HepG2 (cell line): ENCODE results near the gene IFIT1B. TPM values are rescaled to one million over a fixed set of nuclear protein-coding genes. Genes with fewer than 3 reads are reported as not detected.

Source experiments
- AKAP8 ChIP-seq: sonication (generic); formaldehyde crosslinking; IDR thresholded peaks from 2 replicates; pipeline ENCODE4 v1.5.1; 2020; ENCODE audit warnings: mild to moderate bottlenecking, missing genetic modification reagents
- ARNT2 ChIP-seq: sonication (generic); formaldehyde crosslinking; IDR thresholded peaks from 2 replicates; pipeline ENCODE4 v1.8.0; 2022; ENCODE audit warnings: mild to moderate bottlenecking, low read depth, missing genetic modification reagents, moderate library complexity
- ATF4 ChIP-seq, 2 experiments: fragments of 450-650 bp in 1 of 2; sonication (generic) in 1 of 2; formaldehyde crosslinking; IDR thresholded peaks; 2 replicates each; pipeline versions ENCODE4 v1.5.0 to v1.8.0; 2020 to 2022; ENCODE audit warnings: mild to moderate bottlenecking in 1 of 2, missing genetic modification reagents in 1 of 2
- CENPT ChIP-seq: sonication (generic); formaldehyde crosslinking; IDR thresholded peaks from 2 replicates; pipeline ENCODE4 v1.8.0; 2022; ENCODE audit warnings: low read depth, mild to moderate bottlenecking, moderate library complexity, missing genetic modification reagents
- FOXA3 ChIP-seq: IDR thresholded peaks from 2 replicates; pipeline ENCODE4 v1.6.1; 2016; ENCODE audit warnings: missing genetic modification reagents, missing compliant biosample characterization
- IKZF5 ChIP-seq: IDR thresholded peaks from 2 replicates; pipeline ENCODE4 v1.6.1; 2018; ENCODE audit warnings: missing genetic modification reagents, mild to moderate bottlenecking, missing compliant biosample characterization
- RELA ChIP-seq: sonication (generic); formaldehyde crosslinking; IDR thresholded peaks from 2 replicates; pipeline ENCODE4 v1.4.0; 2020; ENCODE audit warnings: missing genetic modification reagents
- RFXAP ChIP-seq: sonication (generic); formaldehyde crosslinking; IDR thresholded peaks from 2 replicates; pipeline ENCODE4 v1.4.0; 2020; ENCODE audit warnings: missing genetic modification reagents, borderline replicate concordance
- ZNF276 ChIP-seq: sonication (generic); formaldehyde crosslinking; IDR thresholded peaks from 2 replicates; pipeline ENCODE4 v1.4.0; 2020; ENCODE audit warnings: mild to moderate bottlenecking, low read depth, missing genetic modification reagents
- ZSCAN21 ChIP-seq: sonication (generic); formaldehyde crosslinking; IDR thresholded peaks from 2 replicates; pipeline ENCODE4 v1.8.0; 2022; ENCODE audit warnings: mild to moderate bottlenecking, missing genetic modification reagents, moderate library complexity, borderline replicate concordance
- polyA plus RNA-seq, 8 experiments: library from polyadenylated mRNA; depleted of rRNA in 3 of 8; stranded (reverse) in 7 of 8; unstranded in 1 of 8; fragments of >200 nt; fragmentation: Illumina TruSeq in 4 of 8; extraction: Trizol in 4 of 8; gene quantifications; 2 replicates each; pipeline versions ENCODE4 v1.2.1 to v1.2.3, GENCODE V29; 2011 to 2016; ENCODE audit warnings: low read depth in 4 of 8, missing spikeins in 1 of 8, mixed read lengths in 1 of 8; ENCODE audit not compliant: insufficient read depth in 1 of 8
- total RNA-seq, 5 experiments: library from RNA; depleted of rRNA; stranded (reverse); fragments of >200 nt; fragmentation: Illumina TruSeq; extraction: Trizol; gene quantifications; 2 replicates each; pipeline ENCODE4 v1.2.3, GENCODE V29; 2016; ENCODE audit warnings: low read depth in 1 of 5

IFIT1B gene
- total and polyA plus RNA-seq, 2 of the 13 experiments (the other 11 are each of a cell fraction or from before 2014, with no cell fraction given): not detected

- TF ChIP-seq IKZF5 (CRISPR knock-in tag): no peak
- no peak for TF ChIP-seq RFXAP (CRISPR knock-in tag)
- TF ChIP-seq ATF4 (CRISPR knock-in tag; IDR thresholded peaks at IDR 0.05): no peak
- no peak for TF ChIP-seq CENPT (CRISPR knock-in tag)
- TF ChIP-seq ZNF276: no peak
- no peak for TF ChIP-seq ZSCAN21 (CRISPR knock-in tag)
- TF ChIP-seq FOXA3 (CRISPR knock-in tag): no peak
- no peak for TF ChIP-seq RELA (CRISPR knock-in tag)
- no peak for TF ChIP-seq AKAP8
- no peak for TF ChIP-seq ARNT2
These were observed 47.2 kb upstream of the IFIT1B start (continued) for GRCh38 chr10:89330537-89331212.
